ENCODE measurements around the gene PMEL.
"Not testable (repeated sequence)": the region's sequence is repeated elsewhere in the genome, so short reads cannot be mapped to it uniquely, and the experiment has no call there.

The PMEL gene

GRCh38 chr12:55982319-55982936, 16.6 kb upstream of the PMEL start:
- DNase-seq: no peak

- DNase-seq: not testable (repeated sequence)
Observed at GRCh38 chr12:55981882-55982281, 16.0 kb upstream of the PMEL start.

GRCh38 chr12:55979069-55979468, 13.2 kb upstream of the PMEL start:
- no peak for DNase-seq

- DNase-seq: no peak
Observed at GRCh38 chr12:55978393-55978792, 12.6 kb upstream of the PMEL start.

- DNase-seq: no peak
Observed at GRCh38 chr12:55974308-55974730, 8.5 kb upstream of the PMEL start.

GRCh38 chr12:55973599-55974307, 7.9 kb upstream of the PMEL start, which contains the start of gene RAB5B:
Gene RAB5B (plus strand): TSS chr12:55974078. CDS start chr12:55986961, 12,883 bp downstream.
- peak; percentile 85 for DNase-seq

GRCh38 chr12:55972911-55973598, 7.2 kb upstream of the PMEL start:
- no peak for DNase-seq

- DNase-seq: no peak
Observed at GRCh38 chr12:55972456-55972855, 6.6 kb upstream of the PMEL start.

- DNase-seq: no peak
Observed at GRCh38 chr12:55972042-55972441, 6.2 kb upstream of the PMEL start.

GRCh38 chr12:55970775-55971174, 4.9 kb upstream of the PMEL start:
- no peak for DNase-seq

- no peak for DNase-seq
Observed at GRCh38 chr12:55969356-55969755, 3.5 kb upstream of the PMEL start.

- DNase-seq: peak; percentile 23
Observed at GRCh38 chr12:55966408-55967281, 803 bp upstream of the PMEL start, which contains the start of gene CDK2. Gene CDK2 (plus strand): TSS chr12:55966830. CDS start chr12:55967009, 179 bp downstream.

GRCh38 chr12:55965240-55965639, 602 bp downstream of the PMEL start:
- DNase-seq: no peak

- no peak for DNase-seq
Observed at GRCh38 chr12:55963760-55964159, 2.1 kb downstream of the PMEL start.

- no peak for DNase-seq
Observed at GRCh38 chr12:55957106-55957859, 8.6 kb downstream of the PMEL start.

GRCh38 chr12:55955800-55956508, 9.9 kb downstream of the PMEL start:
- no peak for DNase-seq

GRCh38 chr12:55955344-55955743, 10.5 kb downstream of the PMEL start:
- no peak for DNase-seq

GRCh38 chr12:55946553-55946952, 19.3 kb downstream of the PMEL start:
- DNase-seq: no peak

- DNase-seq: no peak
Observed at GRCh38 chr12:55942577-55943136, 23.2 kb downstream of the PMEL start.

GRCh38 chr12:55942055-55942454, 23.8 kb downstream of the PMEL start:
- no peak for DNase-seq
